AG10803 (cell line): Measurements from ENCODE around the gene C6orf136.

Experiments used
- DNase-seq: peaks from one replicate; pipeline ENCODE4 v3.0.0; 2010; ENCODE audit warnings: low read depth
- H3K4me3 ChIP-seq: 2 replicates; pipeline ENCODE4 v1.5.1; 2011; ENCODE audit warnings: mild to moderate bottlenecking, low read length, control low read depth
- CTCF ChIP-seq: conservative IDR thresholded peaks from 2 replicates; pipeline ENCODE4 v1.5.1; 2011; ENCODE audit warnings: mild to moderate bottlenecking, low read length, control low read depth, inconsistent platforms

C6orf136 gene

GRCh38 chr6:30612687-30613248, 34.2 kb upstream of the C6orf136 start:
- peak; percentile 61 for DNase-seq
- H3K4me3 ChIP-seq = no peak overlapping the region
- TF ChIP-seq CTCF = no peak

- no peak for DNase-seq
- no peak overlapping the region for H3K4me3 ChIP-seq
- no peak for TF ChIP-seq CTCF
These were observed 33.5 kb upstream of the C6orf136 start for GRCh38 chr6:30613251-30614043.

GRCh38 chr6:30614044-30614842, 32.7 kb upstream of the C6orf136 start:
- no peak for TF ChIP-seq CTCF
- DNase-seq = peak; percentile 23

GRCh38 chr6:30614843-30615218, 32.1 kb upstream of the C6orf136 start:
- peak; percentile 98 for DNase-seq
- no peak for TF ChIP-seq CTCF
- peak overlapping the region; percentile 98 for H3K4me3 ChIP-seq

More at GRCh38 chr6:30614044-30614842, 32.7 kb upstream of the C6orf136 start:
- peak overlapping the region; percentile 98 for H3K4me3 ChIP-seq

GRCh38 chr6:30615219-30615957, 31.5 kb upstream of the C6orf136 start:
- DNase-seq = peak; percentile 92
- peak overlapping the region; percentile 98 for H3K4me3 ChIP-seq
- no peak for TF ChIP-seq CTCF

- DNase-seq = peak; percentile 41
- H3K4me3 ChIP-seq = peak overlapping the region; percentile 98
- TF ChIP-seq CTCF = no peak
These were observed 30.7 kb upstream of the C6orf136 start for GRCh38 chr6:30615958-30616810.
